C4-2B (cell line): ENCODE data around the gene NAPG.

Source experiments
- ZFX ChIP-seq: fragments of 450-650 bp; IDR thresholded peaks from 2 replicates; pipeline ENCODE4 v1.6.1; 2017
- TF ChIP-seq, protein P1 (sequence below): fragments of 450-650 bp; conservative IDR thresholded peaks from 2 replicates; pipeline ENCODE4 v1.5.1; 2017; ENCODE audit warnings: mild to moderate bottlenecking

DNA sequence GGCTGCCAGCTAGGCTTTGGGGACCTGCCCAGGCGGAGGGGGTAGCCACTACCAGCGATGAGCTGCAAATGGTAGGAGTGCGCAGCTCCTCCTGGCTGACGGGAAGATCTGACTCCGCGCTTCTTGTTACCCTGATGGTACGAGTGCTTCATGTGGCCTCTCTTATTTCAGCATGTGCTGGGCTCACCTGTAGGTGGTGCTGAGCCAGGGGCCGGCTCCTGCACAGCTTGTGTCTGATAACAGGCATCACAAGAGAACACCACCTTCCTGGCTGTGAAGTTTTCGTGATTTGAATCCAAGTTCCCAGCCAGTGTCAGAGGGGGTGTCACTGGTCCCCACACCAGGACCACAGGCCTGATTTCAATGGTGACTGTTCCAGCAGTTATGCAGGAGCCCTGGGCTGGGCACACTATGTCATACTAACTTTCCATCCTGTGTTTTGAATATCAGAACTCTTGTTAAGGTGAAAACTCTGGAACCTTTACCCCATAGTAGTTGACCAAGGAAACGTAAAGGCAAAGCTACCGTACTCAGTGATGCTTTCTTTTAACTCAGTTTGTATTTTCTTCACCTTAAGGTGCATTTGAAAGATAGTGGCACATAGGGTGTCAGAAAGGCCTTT lies 43.4 kb upstream of the NAPG start:
- TF ChIP-seq, protein P1, sequence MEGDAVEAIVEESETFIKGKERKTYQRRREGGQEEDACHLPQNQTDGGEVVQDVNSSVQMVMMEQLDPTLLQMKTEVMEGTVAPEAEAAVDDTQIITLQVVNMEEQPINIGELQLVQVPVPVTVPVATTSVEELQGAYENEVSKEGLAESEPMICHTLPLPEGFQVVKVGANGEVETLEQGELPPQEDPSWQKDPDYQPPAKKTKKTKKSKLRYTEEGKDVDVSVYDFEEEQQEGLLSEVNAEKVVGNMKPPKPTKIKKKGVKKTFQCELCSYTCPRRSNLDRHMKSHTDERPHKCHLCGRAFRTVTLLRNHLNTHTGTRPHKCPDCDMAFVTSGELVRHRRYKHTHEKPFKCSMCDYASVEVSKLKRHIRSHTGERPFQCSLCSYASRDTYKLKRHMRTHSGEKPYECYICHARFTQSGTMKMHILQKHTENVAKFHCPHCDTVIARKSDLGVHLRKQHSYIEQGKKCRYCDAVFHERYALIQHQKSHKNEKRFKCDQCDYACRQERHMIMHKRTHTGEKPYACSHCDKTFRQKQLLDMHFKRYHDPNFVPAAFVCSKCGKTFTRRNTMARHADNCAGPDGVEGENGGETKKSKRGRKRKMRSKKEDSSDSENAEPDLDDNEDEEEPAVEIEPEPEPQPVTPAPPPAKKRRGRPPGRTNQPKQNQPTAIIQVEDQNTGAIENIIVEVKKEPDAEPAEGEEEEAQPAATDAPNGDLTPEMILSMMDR = no peak
- no peak for TF ChIP-seq ZFX
